Glutamatergic neuron (in vitro differentiated cells): ENCODE measurements around the gene GET4. TPM values are rescaled to one million over a fixed set of nuclear protein-coding genes. Genes with fewer than 3 reads are reported as not detected.

Experiments
- DNase-seq: peaks from one replicate; pipeline ENCODE4 v3.0.0; 2022
- H3K27ac Mint-ChIP-seq: one replicate; pipeline ENCODE4 v1.8.0; 2020; ENCODE audit warnings: mild to moderate bottlenecking, mixed read lengths, inconsistent platforms; ENCODE audit not compliant: unreplicated experiment
- H3K27me3 Mint-ChIP-seq: one replicate; pipeline ENCODE4 v1.8.0; 2020; ENCODE audit warnings: mild to moderate bottlenecking, moderate library complexity, mixed read lengths, inconsistent platforms; ENCODE audit not compliant: unreplicated experiment
- H3K36me3 Mint-ChIP-seq: one replicate; pipeline ENCODE4 v1.8.0; 2020; ENCODE audit warnings: mild to moderate bottlenecking, mixed read lengths, inconsistent platforms; ENCODE audit not compliant: unreplicated experiment
- H3K4me1 Mint-ChIP-seq: one replicate; pipeline ENCODE4 v1.8.0; 2020; ENCODE audit warnings: mild to moderate bottlenecking, low read depth, mixed read lengths, inconsistent platforms; ENCODE audit not compliant: unreplicated experiment
- H3K4me3 Mint-ChIP-seq: one replicate; pipeline ENCODE4 v1.8.0; 2020; ENCODE audit warnings: mild to moderate bottlenecking, mixed read lengths, inconsistent platforms; ENCODE audit not compliant: unreplicated experiment
- H3K9me3 Mint-ChIP-seq: one replicate; pipeline ENCODE4 v1.8.0; 2020; ENCODE audit warnings: mild to moderate bottlenecking, moderate library complexity, mixed read lengths, inconsistent platforms; ENCODE audit not compliant: unreplicated experiment
- total RNA-seq: library from RNA; stranded (reverse); fragmentation: NEBNext Ultra II Directional; extraction: Animal tissue kit (Norgen Biotek cat#: 25700); gene quantifications from one replicate; pipeline ENCODE4 v1.2.1, GENCODE V29; 2021; ENCODE audit not compliant: unreplicated experiment
- TF ChIP-seq, protein P1 (sequence below): fragments of 200-600 bp; sonication (generic); IDR thresholded peaks from one replicate; pipeline ENCODE4 v1.5.0; 2021; ENCODE audit not compliant: partially characterized antibody, unreplicated experiment

Gene GET4
- total RNA-seq, 1 donor from 2014 or later: 70.2 TPM

GRCh38 chr7:910441-910861 lies 34.1 kb downstream of the GET4 start:
- H3K4me3 Mint-ChIP-seq: no peak overlapping the region
- no peak for DNase-seq
- H3K9me3 Mint-ChIP-seq: peaks cover 6% of the 10 kb centered on the region
- no peaks in the 10 kb centered on the region for H3K36me3 Mint-ChIP-seq
- H3K27me3 Mint-ChIP-seq: peaks cover 1% of the 10 kb centered on the region
- peaks cover 2% of the 10 kb centered on the region for H3K4me1 Mint-ChIP-seq
- no peak overlapping the region for H3K27ac Mint-ChIP-seq
- TF ChIP-seq, protein P1, sequence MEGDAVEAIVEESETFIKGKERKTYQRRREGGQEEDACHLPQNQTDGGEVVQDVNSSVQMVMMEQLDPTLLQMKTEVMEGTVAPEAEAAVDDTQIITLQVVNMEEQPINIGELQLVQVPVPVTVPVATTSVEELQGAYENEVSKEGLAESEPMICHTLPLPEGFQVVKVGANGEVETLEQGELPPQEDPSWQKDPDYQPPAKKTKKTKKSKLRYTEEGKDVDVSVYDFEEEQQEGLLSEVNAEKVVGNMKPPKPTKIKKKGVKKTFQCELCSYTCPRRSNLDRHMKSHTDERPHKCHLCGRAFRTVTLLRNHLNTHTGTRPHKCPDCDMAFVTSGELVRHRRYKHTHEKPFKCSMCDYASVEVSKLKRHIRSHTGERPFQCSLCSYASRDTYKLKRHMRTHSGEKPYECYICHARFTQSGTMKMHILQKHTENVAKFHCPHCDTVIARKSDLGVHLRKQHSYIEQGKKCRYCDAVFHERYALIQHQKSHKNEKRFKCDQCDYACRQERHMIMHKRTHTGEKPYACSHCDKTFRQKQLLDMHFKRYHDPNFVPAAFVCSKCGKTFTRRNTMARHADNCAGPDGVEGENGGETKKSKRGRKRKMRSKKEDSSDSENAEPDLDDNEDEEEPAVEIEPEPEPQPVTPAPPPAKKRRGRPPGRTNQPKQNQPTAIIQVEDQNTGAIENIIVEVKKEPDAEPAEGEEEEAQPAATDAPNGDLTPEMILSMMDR: no peak

GRCh38 chr7:910931-911431 lies 34.6 kb downstream of the GET4 start:
- DNase-seq: no peak
- Mint-ChIP-seq H3K27ac (no peak overlapping the region), H3K4me1 (peaks cover 7% of the 10 kb centered on the region), H3K4me3 (no peak overlapping the region), H3K9me3 (peaks cover 6% of the 10 kb centered on the region), H3K27me3 (peaks cover 1% of the 10 kb centered on the region), H3K36me3 (no peaks in the 10 kb centered on the region)
- TF ChIP-seq, protein P1: no peak

- TF ChIP-seq, protein P1: no peak
- Mint-ChIP-seq H3K9me3 (peaks cover 6% of the 10 kb centered on the region), H3K4me3 (no peak overlapping the region), H3K4me1 (peaks cover 10% of the 10 kb centered on the region), H3K27ac (no peak overlapping the region), H3K36me3 (no peaks in the 10 kb centered on the region), H3K27me3 (peaks cover 3% of the 10 kb centered on the region)
- DNase-seq: no peak
Measured at GRCh38 chr7:911791-912480, 35.6 kb downstream of the GET4 start.

GRCh38 chr7:913736-914520 lies 37.6 kb downstream of the GET4 start:
- Mint-ChIP-seq H3K9me3 (peaks cover 11% of the 10 kb centered on the region), H3K27ac (no peak overlapping the region), H3K27me3 (peaks cover 6% of the 10 kb centered on the region), H3K4me1 (peaks cover 10% of the 10 kb centered on the region), H3K4me3 (no peak overlapping the region), H3K36me3 (no peaks in the 10 kb centered on the region)
- TF ChIP-seq, protein P1: no peak
- no peak for DNase-seq
